Erythroblast (primary cell): ENCODE results near the gene TRPV5.

Experiments
- DNase-seq, 2 experiments: peaks; one replicate each; lab custom pipeline; 2025; lab: John Stamatoyannopoulos, UW
- GATA1 ChIP-seq: IDR thresholded peaks from 2 replicates; pipeline ENCODE4 v1.6.1; 2011; ENCODE audit warnings: low read depth, mild to moderate bottlenecking, control low read depth, low read length, moderate library complexity
- POLR2A ChIP-seq: IDR thresholded peaks from 2 replicates; pipeline ENCODE4 v1.6.1; 2011; ENCODE audit warnings: mild to moderate bottlenecking, low read length

TRPV5 gene

GRCh38 chr7:142870566-142871259 lies 62.8 kb downstream of the TRPV5 start:
- no peak for DNase-seq
- TF ChIP-seq GATA1 (no peak), POLR2A (no peak)

GRCh38 chr7:142870147-142870559 lies 63.4 kb downstream of the TRPV5 start:
- DNase-seq, result no peak
- no peak for TF ChIP-seq GATA1
- no peak for TF ChIP-seq POLR2A

DNA sequence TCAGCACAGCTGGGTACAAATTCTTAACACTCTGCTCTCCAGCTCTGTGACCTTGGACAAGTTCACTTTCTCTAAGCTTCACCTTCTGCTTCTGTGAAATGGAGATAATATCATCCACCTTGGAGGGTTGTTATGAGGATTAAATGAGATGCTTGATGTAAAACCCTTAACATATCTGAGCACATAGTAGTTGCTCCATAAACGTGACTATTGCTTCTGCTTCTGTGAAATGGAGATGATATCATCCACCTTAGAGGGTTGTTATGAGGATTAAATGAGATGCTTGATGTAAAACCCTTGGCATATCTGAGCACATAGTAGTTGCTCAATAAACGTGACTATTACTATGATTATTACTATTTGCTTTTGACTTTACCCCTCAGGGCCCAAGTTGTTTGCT lies 64.1 kb downstream of the TRPV5 start:
- DNase-seq, result no peak
- TF ChIP-seq POLR2A (no peak), GATA1 (no peak)

DNA sequence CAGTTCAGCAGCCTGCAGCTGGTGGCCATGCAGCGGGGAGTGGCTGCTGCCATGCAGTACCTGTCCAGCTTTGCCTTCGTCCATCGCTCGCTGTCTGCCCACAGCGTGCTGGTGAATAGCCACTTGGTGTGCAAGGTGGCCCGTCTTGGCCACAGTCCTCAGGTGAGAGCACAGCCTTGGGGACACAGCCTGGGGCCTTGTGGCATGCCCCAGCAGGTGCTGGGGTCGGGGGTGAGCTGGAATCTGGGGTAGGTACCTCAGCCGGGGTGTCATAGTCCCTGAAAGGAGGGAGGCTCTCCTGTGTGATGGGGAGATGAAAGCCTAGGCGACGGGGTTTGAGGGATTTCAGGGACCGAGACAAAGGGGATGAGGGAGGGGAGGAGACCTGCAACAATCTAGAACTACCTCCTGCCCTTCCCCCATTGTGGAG lies 64.5 kb downstream of the TRPV5 start:
- TF ChIP-seq POLR2A, result no peak
- no peak for TF ChIP-seq GATA1
- DNase-seq, result no peak

DNA sequence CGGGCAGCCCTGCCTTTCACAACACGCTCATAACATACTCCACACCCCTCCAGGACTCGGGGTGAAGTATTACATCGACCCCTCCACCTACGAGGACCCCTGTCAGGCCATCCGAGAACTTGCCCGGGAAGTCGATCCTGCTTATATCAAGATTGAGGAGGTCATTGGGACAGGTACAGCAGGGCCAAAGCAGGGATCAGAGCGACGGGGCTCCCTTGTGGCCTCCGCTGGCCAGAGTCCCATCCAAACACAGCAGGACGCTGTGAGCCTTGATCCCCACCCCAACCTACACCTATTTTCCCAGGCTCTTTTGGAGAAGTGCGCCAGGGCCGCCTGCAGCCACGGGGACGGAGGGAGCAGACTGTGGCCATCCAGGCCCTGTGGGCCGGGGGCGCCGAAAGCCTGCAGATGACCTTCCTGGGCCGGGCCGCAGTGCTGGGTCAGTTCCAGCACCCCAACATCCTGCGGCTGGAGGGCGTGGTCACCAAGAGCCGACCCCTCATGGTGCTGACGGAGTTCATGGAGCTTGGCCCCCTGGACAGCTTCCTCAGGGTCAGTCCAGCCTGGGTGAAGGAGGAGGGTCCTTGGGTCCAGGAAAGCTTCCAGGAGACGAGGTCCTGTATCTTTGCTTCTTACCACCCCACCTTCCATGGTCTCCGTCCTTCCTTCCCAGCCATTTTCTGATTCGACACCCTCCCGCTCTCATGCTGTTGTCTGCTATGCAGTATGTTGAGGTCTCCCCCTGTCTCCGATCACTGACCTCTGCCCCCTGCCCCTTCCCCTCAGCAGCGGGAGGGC lies 65.2 kb downstream of the TRPV5 start:
- DNase-seq, result no peak
- no peak for TF ChIP-seq GATA1

DNA sequence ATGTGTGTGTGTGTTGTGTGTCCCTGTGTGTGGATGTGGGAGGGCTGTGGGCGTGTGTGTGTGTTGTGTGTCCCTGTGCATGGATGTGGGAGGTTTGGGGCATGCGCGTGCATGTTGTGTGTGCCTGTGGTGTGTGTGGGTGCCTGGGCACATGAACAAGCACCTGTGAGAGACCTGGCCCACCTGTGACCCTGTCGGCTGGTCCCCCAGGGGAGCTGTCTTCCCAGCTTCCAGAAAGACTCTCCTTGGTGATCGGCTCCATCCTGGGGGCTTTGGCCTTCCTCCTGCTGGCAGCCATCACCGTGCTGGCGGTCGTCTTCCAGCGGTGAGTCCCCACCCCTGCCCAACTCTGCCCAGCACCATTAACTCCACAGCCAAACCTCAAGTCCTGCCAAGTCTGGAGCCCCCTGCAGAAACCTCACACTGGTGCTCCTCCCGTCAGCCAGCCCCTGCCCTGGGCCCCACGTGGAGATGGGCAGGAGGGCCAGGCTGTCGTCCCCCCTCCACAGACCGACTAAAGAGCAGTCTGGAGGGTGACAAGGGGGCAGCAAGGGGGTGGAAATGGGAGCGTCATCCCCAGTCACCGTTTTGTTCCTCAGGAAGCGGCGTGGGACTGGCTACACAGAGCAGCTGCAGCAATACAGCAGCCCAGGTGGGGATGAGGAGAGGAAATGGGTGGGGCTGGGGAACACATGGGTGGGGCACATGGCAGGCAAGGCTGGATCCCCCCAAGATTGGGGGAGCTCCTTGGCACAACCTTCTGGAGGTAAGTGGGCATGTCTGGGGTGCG lies 66.0 kb downstream of the TRPV5 start:
- no peak for DNase-seq
- TF ChIP-seq GATA1, result no peak
- no peak for TF ChIP-seq POLR2A

DNA sequence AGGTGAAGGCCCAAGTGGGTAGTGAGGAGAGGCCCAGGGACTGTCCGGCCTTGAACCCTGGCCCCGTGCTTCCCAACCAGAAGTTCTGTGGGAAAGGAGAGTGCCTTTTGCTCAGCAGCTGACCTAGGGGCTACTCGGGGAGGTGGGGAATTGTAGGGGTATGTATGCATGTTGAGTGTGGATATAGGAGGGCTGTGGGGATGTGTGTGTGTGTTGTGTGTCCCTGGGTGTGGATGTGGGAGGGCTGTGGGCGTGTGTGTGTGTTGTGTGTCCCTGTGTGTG lies 66.5 kb downstream of the TRPV5 start:
- TF ChIP-seq POLR2A (no peak), GATA1 (no peak)
- DNase-seq, result no peak

DNA sequence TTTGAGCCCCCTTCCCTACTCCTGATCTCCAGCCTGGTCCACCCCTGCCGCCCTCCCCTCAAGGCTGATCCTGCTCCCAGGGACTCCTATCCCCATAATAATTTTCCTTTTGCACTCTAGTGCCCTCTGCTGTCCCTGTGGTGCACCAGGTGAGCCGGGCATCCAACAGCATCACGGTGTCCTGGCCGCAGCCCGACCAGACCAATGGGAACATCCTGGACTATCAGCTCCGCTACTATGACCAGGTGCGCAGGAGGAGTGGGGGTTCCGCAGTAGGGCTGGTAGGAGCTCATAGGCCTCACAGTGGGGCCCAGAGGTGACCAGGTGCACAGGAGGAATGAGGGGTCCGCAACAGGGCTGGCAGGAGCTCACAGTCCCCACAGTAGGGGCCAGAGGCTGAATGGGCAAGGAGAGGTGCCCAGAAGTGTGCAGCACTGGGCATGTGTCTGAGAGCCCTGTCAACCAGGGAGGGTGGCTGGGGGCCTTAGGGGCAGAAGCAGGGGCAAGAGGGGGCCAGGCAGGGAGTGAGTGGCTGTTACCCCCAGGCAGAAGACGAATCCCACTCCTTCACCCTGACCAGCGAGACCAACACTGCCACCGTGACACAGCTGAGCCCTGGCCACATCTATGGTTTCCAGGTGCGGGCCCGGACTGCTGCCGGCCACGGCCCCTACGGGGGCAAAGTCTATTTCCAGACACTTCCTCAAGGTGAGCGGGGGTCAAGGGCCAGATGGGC lies 67.0 kb downstream of the TRPV5 start:
- DNase-seq, result peak; percentile 11 to 55
- no peak for TF ChIP-seq GATA1
- no peak for TF ChIP-seq POLR2A

GRCh38 chr7:142865766-142866165 lies 67.8 kb downstream of the TRPV5 start:
- no peak for DNase-seq
- TF ChIP-seq GATA1 (no peak), POLR2A (no peak)

DNA sequence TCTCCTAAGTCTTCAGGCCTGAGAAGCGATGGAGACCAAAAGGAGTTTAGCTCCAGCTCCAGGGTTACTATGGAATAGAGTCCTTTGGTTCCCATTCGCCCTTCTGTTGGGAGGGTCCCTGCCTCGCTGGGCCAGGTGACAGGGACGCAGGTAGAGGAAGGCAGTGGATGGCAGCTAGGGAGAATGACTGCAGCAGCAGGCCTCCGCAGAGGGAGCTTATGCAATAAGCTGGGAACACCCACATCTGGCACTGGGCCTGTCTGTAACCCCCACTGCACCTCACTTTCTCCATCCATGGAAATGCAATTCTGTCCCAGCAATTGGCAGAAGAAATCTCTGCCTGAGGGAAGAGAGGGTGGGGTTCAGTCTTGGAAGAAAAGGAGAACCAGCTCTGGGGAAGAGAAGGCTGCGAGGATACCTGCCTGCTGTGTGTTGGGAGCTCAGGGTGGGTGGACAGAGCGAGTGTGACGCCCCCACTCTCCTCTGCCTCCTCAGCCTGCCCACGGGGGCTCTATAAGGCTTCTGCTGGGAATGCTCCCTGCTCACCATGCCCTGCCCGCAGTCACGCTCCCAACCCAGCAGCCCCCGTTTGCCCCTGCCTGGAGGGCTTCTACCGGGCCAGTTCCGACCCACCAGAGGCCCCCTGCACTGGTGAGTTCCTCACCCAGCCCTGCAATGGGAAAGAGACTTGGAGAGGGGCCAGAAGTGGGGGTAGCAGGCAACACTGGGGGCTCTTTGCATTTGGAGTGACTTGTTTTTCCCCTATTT lies 68.4 kb downstream of the TRPV5 start:
- TF ChIP-seq POLR2A (no peak), GATA1 (no peak)
- DNase-seq, result no peak

DNA sequence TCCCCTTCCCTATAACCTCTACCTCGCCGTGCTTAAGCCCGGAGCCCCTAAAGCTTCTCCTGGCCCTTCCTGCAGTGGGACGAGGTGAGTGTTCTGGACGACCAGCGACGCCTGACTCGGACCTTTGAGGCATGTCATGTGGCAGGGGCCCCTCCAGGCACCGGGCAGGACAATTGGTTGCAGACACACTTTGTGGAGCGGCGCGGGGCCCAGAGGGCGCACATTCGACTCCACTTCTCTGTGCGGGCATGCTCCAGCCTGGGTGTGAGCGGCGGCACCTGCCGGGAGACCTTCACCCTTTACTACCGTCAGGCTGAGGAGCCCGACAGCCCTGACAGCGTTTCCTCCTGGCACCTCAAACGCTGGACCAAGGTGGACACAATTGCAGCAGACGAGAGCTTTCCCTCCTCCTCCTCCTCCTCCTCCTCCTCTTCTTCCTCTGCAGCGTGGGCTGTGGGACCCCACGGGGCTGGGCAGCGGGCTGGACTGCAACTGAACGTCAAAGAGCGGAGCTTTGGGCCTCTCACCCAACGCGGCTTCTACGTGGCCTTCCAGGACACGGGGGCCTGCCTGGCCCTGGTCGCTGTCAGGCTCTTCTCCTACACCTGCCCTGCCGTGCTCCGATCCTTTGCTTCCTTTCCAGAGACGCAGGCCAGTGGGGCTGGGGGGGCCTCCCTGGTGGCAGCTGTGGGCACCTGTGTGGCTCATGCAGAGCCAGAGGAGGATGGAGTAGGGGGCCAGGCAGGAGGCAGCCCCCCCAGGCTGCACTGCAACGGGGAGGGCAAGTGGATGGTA lies 69.5 kb downstream of the TRPV5 start:
- no peak for DNase-seq
- TF ChIP-seq POLR2A, result no peak
- no peak for TF ChIP-seq GATA1

- no peak for DNase-seq
- TF ChIP-seq GATA1 (no peak), POLR2A (no peak)
These were observed 70.7 kb downstream of the TRPV5 start for GRCh38 chr7:142862786-142863400.
